ENCODE measurements around the gene MOB3B.

The MOB3B gene

GRCh38 chr9:27400334-27400880, 129.2 kb downstream of the MOB3B start:
- H2BK5ac ChIP-seq (ENCODE audit: low read depth, low read length, poor library complexity): no peak overlapping the region
- H2BK120ac ChIP-seq (ENCODE audit: insufficient read depth, low read length, poor library complexity): no peak overlapping the region
- H3K23ac ChIP-seq (ENCODE audit: low read length): no peak overlapping the region
- H3K9me3 ChIP-seq (ENCODE audit: insufficient read depth, low read depth, low read length): no peaks in the 10 kb centered on the region
- no peak overlapping the region for H4K8ac ChIP-seq (ENCODE audit: low read depth, low read length)
- H2AFZ ChIP-seq (ENCODE audit: insufficient read depth, low read length, poor library complexity): no peak overlapping the region
- no peak overlapping the region for H4K12ac ChIP-seq (ENCODE audit: low read depth, low read length)
- H3K27me3 ChIP-seq (ENCODE audit: insufficient read depth, low read length): no peaks in the 10 kb centered on the region
- H4K91ac ChIP-seq (ENCODE audit: low read depth, low read length): no peak overlapping the region
- H2AK5ac ChIP-seq (ENCODE audit: low read length): no peak overlapping the region
- H3K18ac ChIP-seq (ENCODE audit: low read length): no peak overlapping the region
- H3K79me1 ChIP-seq (ENCODE audit: low read length): peaks cover 1% of the 10 kb centered on the region
- no peak overlapping the region for H3K4me2 ChIP-seq (ENCODE audit: low read length)
- no peak overlapping the region for H3K4me3 ChIP-seq (ENCODE audit: low read depth, low read length)
- no peak overlapping the region for H3K27ac ChIP-seq (ENCODE audit: low read depth, low read length)
- no peak for DNase-seq
- no peak overlapping the region for H3K9ac ChIP-seq (ENCODE audit: low read length)
- no peak overlapping the region for H2BK12ac ChIP-seq (ENCODE audit: low read length)
- no CpG with 5 or more reads among the region's 3 CpGs for WGBS (ENCODE audit: extremely low coverage, insufficient coverage, insufficient read length)
- H3K4ac ChIP-seq (ENCODE audit: low read depth, low read length): no peak overlapping the region
- H3K79me2 ChIP-seq (ENCODE audit: control insufficient read depth, insufficient read depth, low read length, poor library complexity): no peaks in the 10 kb centered on the region
- no peaks in the 10 kb centered on the region for H3K36me3 ChIP-seq (ENCODE audit: control insufficient read depth in 1 of 2, insufficient read depth in 2 of 2, low read length in 2 of 2)
- H3K4me1 ChIP-seq (ENCODE audit: control insufficient read depth in 1 of 2, insufficient read depth in 2 of 2, low read length in 2 of 2): peaks cover 3 to 18% of the 10 kb centered on the region in 2 experiments
- no peak overlapping the region for H3K14ac ChIP-seq (ENCODE audit: low read length)

DNA sequence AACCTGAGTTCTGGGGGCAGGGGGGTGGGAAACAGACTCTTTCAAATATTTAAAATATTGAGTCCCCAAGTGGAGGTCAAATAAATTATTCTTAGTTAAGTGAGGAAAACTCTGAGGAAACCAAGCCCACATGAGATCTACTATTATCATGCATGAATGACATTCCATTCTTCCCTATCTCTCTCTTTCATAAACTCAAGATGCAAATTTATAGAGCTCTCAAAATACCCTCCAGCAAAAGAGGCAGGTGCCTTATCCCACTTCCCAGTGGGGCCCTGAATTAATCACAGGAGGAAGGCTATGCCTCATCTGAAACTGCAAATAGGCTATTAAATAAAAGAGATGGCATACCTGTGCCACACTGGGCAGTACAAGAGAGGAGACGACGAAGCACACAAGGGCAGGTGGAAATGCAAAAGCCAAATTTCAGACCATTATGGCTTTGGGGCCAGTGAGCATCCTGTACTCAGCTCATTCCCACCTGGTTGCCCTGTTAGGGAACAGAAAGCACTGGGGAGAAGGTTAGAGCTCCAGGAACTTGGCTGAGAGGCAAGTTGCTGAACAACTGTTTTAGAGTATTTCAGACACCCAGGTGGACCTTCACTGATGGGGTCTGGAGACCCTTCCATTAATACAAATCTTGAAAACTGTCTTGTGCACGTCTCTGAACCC, 130.5 kb downstream of the MOB3B start:
- Histone ChIP-seq H4K12ac (ENCODE audit: low read depth, low read length) (no peak overlapping the region), H2AK5ac (ENCODE audit: low read length) (no peak overlapping the region), H2BK5ac (ENCODE audit: low read depth, low read length, poor library complexity) (no peak overlapping the region), H2AFZ (ENCODE audit: insufficient read depth, low read length, poor library complexity) (no peak overlapping the region), H2BK12ac (ENCODE audit: low read length) (no peak overlapping the region), H2BK120ac (ENCODE audit: insufficient read depth, low read length, poor library complexity) (no peak overlapping the region), H3K27ac (ENCODE audit: low read depth, low read length) (no peak overlapping the region), H3K4me1 (ENCODE audit: control insufficient read depth in 1 of 2, insufficient read depth in 2 of 2, low read length in 2 of 2) (peaks cover 3 to 21% of the 10 kb centered on the region in 2 experiments), H3K4me2 (ENCODE audit: low read length) (no peak overlapping the region), H4K91ac (ENCODE audit: low read depth, low read length) (no peak overlapping the region), H3K14ac (ENCODE audit: low read length) (no peak overlapping the region), H3K9me3 (ENCODE audit: insufficient read depth, low read depth, low read length) (no peaks in the 10 kb centered on the region), H4K8ac (ENCODE audit: low read depth, low read length) (no peak overlapping the region), H3K79me2 (ENCODE audit: control insufficient read depth, insufficient read depth, low read length, poor library complexity) (no peaks in the 10 kb centered on the region), H3K79me1 (ENCODE audit: low read length) (peaks cover 1% of the 10 kb centered on the region), H3K23ac (ENCODE audit: low read length) (no peak overlapping the region), H3K36me3 (ENCODE audit: control insufficient read depth in 1 of 2, insufficient read depth in 2 of 2, low read length in 2 of 2) (no peaks in the 10 kb centered on the region), H3K27me3 (ENCODE audit: insufficient read depth, low read length) (no peaks in the 10 kb centered on the region), H3K4ac (ENCODE audit: low read depth, low read length) (no peak overlapping the region), H3K9ac (ENCODE audit: low read length) (no peak overlapping the region), H3K4me3 (ENCODE audit: low read depth, low read length) (no peak overlapping the region), H3K18ac (ENCODE audit: low read length) (peak overlapping the region; percentile 80)
- no CpG with 5 or more reads among the region's 3 CpGs for WGBS (ENCODE audit: extremely low coverage, insufficient coverage, insufficient read length)
- no peak for DNase-seq

- Histone ChIP-seq H4K8ac (ENCODE audit: low read depth, low read length) (no peak overlapping the region), H3K27ac (ENCODE audit: low read depth, low read length) (no peak overlapping the region), H3K4me1 (ENCODE audit: control insufficient read depth in 1 of 2, insufficient read depth in 2 of 2, low read length in 2 of 2) (peaks cover 0 to 24% of the 10 kb centered on the region in 2 experiments), H2AFZ (ENCODE audit: insufficient read depth, low read length, poor library complexity) (no peak overlapping the region), H2AK5ac (ENCODE audit: low read length) (no peak overlapping the region), H3K14ac (ENCODE audit: low read length) (no peak overlapping the region), H4K12ac (ENCODE audit: low read depth, low read length) (no peak overlapping the region), H2BK120ac (ENCODE audit: insufficient read depth, low read length, poor library complexity) (no peak overlapping the region), H3K9me3 (ENCODE audit: insufficient read depth, low read depth, low read length) (no peaks in the 10 kb centered on the region), H3K4me2 (ENCODE audit: low read length) (no peak overlapping the region), H3K9ac (ENCODE audit: low read length) (no peak overlapping the region), H3K36me3 (ENCODE audit: control insufficient read depth in 1 of 2, insufficient read depth in 2 of 2, low read length in 2 of 2) (no peaks in the 10 kb centered on the region), H4K91ac (ENCODE audit: low read depth, low read length) (no peak overlapping the region), H3K23ac (ENCODE audit: low read length) (no peak overlapping the region), H2BK5ac (ENCODE audit: low read depth, low read length, poor library complexity) (no peak overlapping the region), H3K4ac (ENCODE audit: low read depth, low read length) (no peak overlapping the region), H2BK12ac (ENCODE audit: low read length) (no peak overlapping the region), H3K27me3 (ENCODE audit: insufficient read depth, low read length) (no peaks in the 10 kb centered on the region), H3K79me2 (ENCODE audit: control insufficient read depth, insufficient read depth, low read length, poor library complexity) (no peaks in the 10 kb centered on the region), H3K79me1 (ENCODE audit: low read length) (peaks cover 1% of the 10 kb centered on the region), H3K4me3 (ENCODE audit: low read depth, low read length) (no peak overlapping the region), H3K18ac (ENCODE audit: low read length) (no peak overlapping the region)
- no peak for DNase-seq
- no CpG with 5 or more reads among the region's 2 CpGs for WGBS (ENCODE audit: extremely low coverage, insufficient coverage, insufficient read length)
Measured at GRCh38 chr9:27396495-27396894, 133.1 kb downstream of the MOB3B start.

- Histone ChIP-seq H3K36me3 (ENCODE audit: control insufficient read depth in 1 of 2, insufficient read depth in 2 of 2, low read length in 2 of 2) (no peaks in the 10 kb centered on the region), H3K9ac (ENCODE audit: low read length) (no peak overlapping the region), H4K8ac (ENCODE audit: low read depth, low read length) (no peak overlapping the region), H3K4ac (ENCODE audit: low read depth, low read length) (no peak overlapping the region), H3K23ac (ENCODE audit: low read length) (no peak overlapping the region), H3K27ac (ENCODE audit: low read depth, low read length) (no peak overlapping the region), H3K9me3 (ENCODE audit: insufficient read depth, low read depth, low read length) (no peaks in the 10 kb centered on the region), H3K4me3 (ENCODE audit: low read depth, low read length) (no peak overlapping the region), H4K12ac (ENCODE audit: low read depth, low read length) (no peak overlapping the region), H3K27me3 (ENCODE audit: insufficient read depth, low read length) (no peaks in the 10 kb centered on the region), H2BK5ac (ENCODE audit: low read depth, low read length, poor library complexity) (no peak overlapping the region), H3K14ac (ENCODE audit: low read length) (no peak overlapping the region), H4K91ac (ENCODE audit: low read depth, low read length) (no peak overlapping the region), H3K79me1 (ENCODE audit: low read length) (no peaks in the 10 kb centered on the region), H2AK5ac (ENCODE audit: low read length) (no peak overlapping the region), H2BK120ac (ENCODE audit: insufficient read depth, low read length, poor library complexity) (no peak overlapping the region), H3K79me2 (ENCODE audit: control insufficient read depth, insufficient read depth, low read length, poor library complexity) (no peaks in the 10 kb centered on the region), H2BK12ac (ENCODE audit: low read length) (no peak overlapping the region), H3K4me1 (ENCODE audit: control insufficient read depth in 1 of 2, insufficient read depth in 2 of 2, low read length in 2 of 2) (peaks cover 0 to 17% of the 10 kb centered on the region in 2 experiments), H3K4me2 (ENCODE audit: low read length) (no peak overlapping the region), H3K18ac (ENCODE audit: low read length) (no peak overlapping the region), H2AFZ (ENCODE audit: insufficient read depth, low read length, poor library complexity) (no peak overlapping the region)
- no CpG with 5 or more reads among the region's 4 CpGs for WGBS (ENCODE audit: extremely low coverage, insufficient coverage, insufficient read length)
- no peak for DNase-seq
Measured at GRCh38 chr9:27395484-27395921, 134.1 kb downstream of the MOB3B start.

All from trophoblast cell (in vitro differentiated cells and primary cell).